Endothelial cell of umbilical vein (primary cell): ENCODE results near the gene APLP2. TPM values are rescaled to one million over a fixed set of nuclear protein-coding genes. Genes with fewer than 3 reads are reported as not detected.

Source experiments
- BruUV-seq: library from RNA; stranded (reverse); fragments of 400-500 nt; replicated peaks from 2 replicates; lab custom pipeline; 2021; lab: Mats Ljungman, UMichigan
- CTCF ChIA-PET: fragments of 300-600, 350-600 bp; sonication (Branson Sonifier 250); formaldehyde crosslinking; loops from one replicate; lab custom pipeline; 2021; ENCODE audit warnings: antibody characterized with exemption, inconsistent platforms; lab: Charles Lee
- POLR2A ChIA-PET: fragments of 300-600, 350-600 bp; sonication (Branson Sonifier 250); formaldehyde crosslinking; loops from one replicate; lab custom pipeline; 2021; ENCODE audit warnings: antibody characterized with exemption, inconsistent platforms; lab: Charles Lee
- DNase-seq: peaks from one replicate; pipeline ENCODE4 v3.0.0-alpha.2; 2011; ENCODE audit warnings: low read depth, low spot score
- FAIRE-seq: peaks from 2 replicates; lab custom pipeline; 2011; peaks lifted over from hg19 to GRCh38; lab: Jason Lieb, UNC
- H2AFZ ChIP-seq: 2 replicates; pipeline ENCODE4 v1.6.0; 2012; ENCODE audit warnings: low read depth, low read length, control low read depth, inconsistent platforms
- H3K27ac ChIP-seq: 2 replicates; pipeline ENCODE4 v1.5.1; 2011; ENCODE audit warnings: low read depth, mild to moderate bottlenecking, control low read depth, low read length, moderate library complexity; ENCODE audit not compliant: insufficient read depth
- H3K27me3 ChIP-seq, 2 experiments: 2 replicates each; pipeline versions ENCODE4 v1.6.0 to v1.6.1; 2011; ENCODE audit warnings: low read length in 2 of 2, mixed read lengths in 1 of 2; ENCODE audit not compliant: control insufficient read depth in 2 of 2, insufficient read depth in 2 of 2
- H3K36me3 ChIP-seq, 2 experiments: 2 replicates in 1 of 2; 3 replicates in 1 of 2; pipeline ENCODE4 v1.5.1; 2011; ENCODE audit warnings: low read length in 2 of 2, mild to moderate bottlenecking in 1 of 2, moderate library complexity in 1 of 2; ENCODE audit not compliant: control insufficient read depth in 2 of 2, insufficient read depth in 2 of 2; ENCODE audit errors: extremely low read depth in 1 of 2
- H3K4me1 ChIP-seq: 3 replicates; pipeline ENCODE4 v1.5.1; 2011; ENCODE audit warnings: mild to moderate bottlenecking, low read length; ENCODE audit not compliant: control insufficient read depth, insufficient read depth; ENCODE audit errors: extremely low read depth
- H3K4me2 ChIP-seq: 2 replicates; pipeline ENCODE4 v1.6.1; 2011; ENCODE audit warnings: low read length, control low read depth, mixed read lengths; ENCODE audit not compliant: insufficient read depth
- H3K4me3 ChIP-seq, 3 experiments: fragments of 200-600 bp in 1 of 3; sonication (generic), shearing (Covaris generic) in 1 of 3; replicated peaks in 1 of 3; 2 replicates each; pipeline ENCODE4 v1.5.1; 2011 to 2016; ENCODE audit warnings: control low read depth in 3 of 3, low read length in 3 of 3, mild to moderate bottlenecking in 2 of 3, inconsistent platforms in 1 of 3, low read depth in 1 of 3, moderate library complexity in 1 of 3; ENCODE audit not compliant: insufficient read depth in 1 of 3
- H3K79me2 ChIP-seq: 2 replicates; pipeline ENCODE4 v1.6.0; 2012; ENCODE audit warnings: low read length, inconsistent platforms; ENCODE audit not compliant: control insufficient read depth, insufficient read depth
- H3K9ac ChIP-seq: replicated peaks from 2 replicates; pipeline ENCODE3; 2011; ENCODE audit warnings: low read length, control low read depth; ENCODE audit not compliant: insufficient read depth; ENCODE audit errors: extremely low read depth
- H3K9me1 ChIP-seq: replicated peaks from 3 replicates; pipeline ENCODE4 v1.6.0; 2011; ENCODE audit warnings: mild to moderate bottlenecking, low read length; ENCODE audit not compliant: control insufficient read depth, insufficient read depth; ENCODE audit errors: extremely low read depth
- H3K9me3 ChIP-seq: replicated peaks from 2 replicates; pipeline ENCODE4 v1.5.1; 2012; ENCODE audit warnings: low read length, inconsistent platforms; ENCODE audit not compliant: control insufficient read depth, insufficient read depth
- H4K20me1 ChIP-seq: replicated peaks from 2 replicates; pipeline ENCODE3; 2011; ENCODE audit warnings: mild to moderate bottlenecking, low read length; ENCODE audit not compliant: control insufficient read depth, insufficient read depth; ENCODE audit errors: extremely low read depth
- EZH2 ChIP-seq: IDR thresholded peaks from 2 replicates; pipeline ENCODE4 v1.6.1; 2012; ENCODE audit warnings: borderline replicate concordance, low read depth, mild to moderate bottlenecking, moderate library complexity, low read length, inconsistent platforms; ENCODE audit not compliant: severe bottlenecking
- FOS ChIP-seq: IDR thresholded peaks from 2 replicates; pipeline ENCODE4 v1.6.1; 2011; ENCODE audit warnings: mild to moderate bottlenecking, low read length, moderate library complexity, borderline replicate concordance; ENCODE audit not compliant: insufficient read depth
- GATA2 ChIP-seq: IDR thresholded peaks from 2 replicates; pipeline ENCODE4 v1.7.0; 2011; ENCODE audit warnings: low read depth, mild to moderate bottlenecking, moderate library complexity, mixed read lengths, low read length; ENCODE audit not compliant: insufficient read length, insufficient read depth
- JUN ChIP-seq: IDR thresholded peaks from 2 replicates; pipeline ENCODE4 v1.6.1; 2011; ENCODE audit warnings: borderline replicate concordance, low read depth; ENCODE audit not compliant: insufficient read length, insufficient read depth
- MYC ChIP-seq: IDR thresholded peaks from one replicate; pipeline ENCODE4 v1.6.1; 2011; ENCODE audit warnings: mild to moderate bottlenecking, low read depth, low read length
- POLR2A ChIP-seq: IDR thresholded peaks from 2 replicates; pipeline ENCODE4 v1.6.1; 2012; ENCODE audit warnings: low read depth, mild to moderate bottlenecking, control low read depth, low read length
- POLR2AphosphoS5 ChIP-seq: IDR thresholded peaks from 2 replicates; pipeline ENCODE4 v1.6.1; 2012; ENCODE audit warnings: low read depth, mild to moderate bottlenecking, control low read depth, low read length, moderate library complexity; ENCODE audit not compliant: insufficient read depth
- dilution Hi-C: fragments of 300-500 bp; cut with MboI; formaldehyde crosslinking; loops from one replicate; pipeline ENCODE4 v1.15.0; 2019; ENCODE audit warnings: low sequenced_read_pairs; ENCODE audit not compliant: extremely low pct_ligation_motif_present
- intact Hi-C: fragments of 100-400 bp; cut with micrococcal nuclease; formaldehyde crosslinking; loops from one replicate; pipeline ENCODE4 v1.10.0; 2022
- polyA plus RNA-seq, 4 experiments: library from polyadenylated mRNA; depleted of rRNA in 3 of 4; stranded (reverse) in 3 of 4; unstranded in 1 of 4; fragments of >200 nt; gene quantifications; 2 replicates each; pipeline versions ENCODE4 v1.2.1 to v1.2.3, GENCODE V29; 2011 to 2012; ENCODE audit warnings: missing spikeins in 1 of 4
- total RNA-seq: library from RNA; stranded (reverse); gene quantifications from 2 replicates; pipeline ENCODE4 v1.2.3, GENCODE V29; 2021
- TF ChIP-seq, protein P1 (sequence below): IDR thresholded peaks from 2 replicates; pipeline ENCODE4 v1.6.1; 2011; ENCODE audit not compliant: insufficient read depth, insufficient read length

The APLP2 gene
- total and polyA plus RNA-seq, 2 donors (not counting 3 experiments of a cell fraction or from before 2014, with no cell fraction given): 493 to 543 TPM

DNA sequence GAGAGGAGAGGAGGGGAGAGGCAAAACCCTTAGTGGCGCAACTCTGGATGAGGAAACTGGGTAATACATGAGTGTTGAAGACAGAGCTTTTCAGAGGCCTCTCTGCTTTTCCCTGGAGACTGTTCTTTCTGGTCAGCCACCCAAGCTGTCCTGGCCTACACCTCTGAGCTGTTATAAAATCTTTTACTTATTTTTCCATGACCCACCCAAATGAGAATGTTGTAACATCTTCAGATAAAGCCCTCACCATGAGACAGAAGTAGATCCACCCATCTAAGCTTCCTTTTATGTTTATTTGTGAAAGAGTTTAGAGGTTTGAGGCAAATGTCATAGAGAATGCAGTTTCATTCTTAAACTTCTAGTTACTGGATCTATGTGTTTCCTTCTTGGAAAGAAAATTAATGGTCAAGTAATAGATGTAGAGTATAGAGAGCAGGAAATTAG, 20.3 kb upstream of the APLP2 start:
- Histone ChIP-seq H3K4me2 (no peak overlapping the region), H3K9me1 (no peaks in the 10 kb centered on the region), H3K27ac (no peak overlapping the region), H2AFZ (no peak overlapping the region), H4K20me1 (no peaks in the 10 kb centered on the region), H3K36me3 (no peaks in the 10 kb centered on the region), H3K4me1 (no peaks in the 10 kb centered on the region), H3K9ac (no peak overlapping the region), H3K27me3 (no peaks in the 10 kb centered on the region), H3K4me3 (no peak overlapping the region), H3K9me3 (no peaks in the 10 kb centered on the region), H3K79me2 (no peaks in the 10 kb centered on the region)
- CTCF ChIA-PET: interaction anchor here (1.8 kb wide), 1 partner anchor 83 kb away, joined by 8 read pairs; no protein-coding TSS in a partner anchor
- dilution Hi-C loops: no loop called here
- intact Hi-C loops: no loop called here
- TF ChIP-seq EZH2: no peak
- TF ChIP-seq JUN: no peak
- no peak for TF ChIP-seq MYC
- TF ChIP-seq POLR2AphosphoS5: no peak
- no peak for TF ChIP-seq FOS
- TF ChIP-seq, protein P1, sequence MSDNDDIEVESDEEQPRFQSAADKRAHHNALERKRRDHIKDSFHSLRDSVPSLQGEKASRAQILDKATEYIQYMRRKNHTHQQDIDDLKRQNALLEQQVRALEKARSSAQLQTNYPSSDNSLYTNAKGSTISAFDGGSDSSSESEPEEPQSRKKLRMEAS: no peak
- TF ChIP-seq GATA2: no peak
- no peak for TF ChIP-seq POLR2A
- POLR2A ChIA-PET: no interaction called here
- DNase-seq (no peak), FAIRE-seq (no peak)
- BruUV-seq: no TSS peak

DNA sequence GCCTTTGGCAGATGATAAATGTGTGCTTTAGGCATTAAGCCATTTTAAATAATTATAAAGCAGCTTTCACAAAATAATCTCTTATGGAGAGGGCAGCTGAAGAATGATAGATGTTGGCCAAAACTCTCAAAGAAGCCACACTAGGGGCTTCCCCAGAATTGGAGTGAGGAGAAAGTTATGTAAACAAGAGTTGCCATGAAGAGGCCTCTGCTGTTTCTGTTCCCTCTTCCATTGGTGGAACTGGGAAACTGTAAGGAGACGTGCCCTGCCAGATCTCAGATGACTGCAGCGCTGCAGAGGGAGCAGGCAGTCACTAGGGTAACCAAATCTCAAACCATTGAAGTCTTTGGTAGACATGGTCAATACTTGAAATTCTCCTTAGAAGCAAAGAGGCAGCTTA, 19.4 kb upstream of the APLP2 start:
- no peaks in the 10 kb centered on the region for H3K27me3 ChIP-seq
- H3K36me3 ChIP-seq: no peaks in the 10 kb centered on the region
- intact Hi-C loops (no loop called here), dilution Hi-C loops (no loop called here)
- H3K27ac ChIP-seq: no peak overlapping the region
- no peaks in the 10 kb centered on the region for H3K9me3 ChIP-seq
- DNase-seq: no peak
- no peak overlapping the region for H3K4me3 ChIP-seq
- FAIRE-seq: no peak
- TF ChIP-seq MYC (no peak), FOS (no peak)
- no TSS peak for BruUV-seq
- H3K9ac ChIP-seq: no peak overlapping the region
- H4K20me1 ChIP-seq: no peaks in the 10 kb centered on the region
- H3K4me1 ChIP-seq: no peaks in the 10 kb centered on the region
- no peaks in the 10 kb centered on the region for H3K79me2 ChIP-seq
- no peak overlapping the region for H3K4me2 ChIP-seq
- POLR2A ChIA-PET: no interaction called here
- CTCF ChIA-PET: no interaction called here
- H2AFZ ChIP-seq: no peak overlapping the region
- no peaks in the 10 kb centered on the region for H3K9me1 ChIP-seq
